ENCODE results near the gene FTCDNL1.

Gene FTCDNL1

DNA sequence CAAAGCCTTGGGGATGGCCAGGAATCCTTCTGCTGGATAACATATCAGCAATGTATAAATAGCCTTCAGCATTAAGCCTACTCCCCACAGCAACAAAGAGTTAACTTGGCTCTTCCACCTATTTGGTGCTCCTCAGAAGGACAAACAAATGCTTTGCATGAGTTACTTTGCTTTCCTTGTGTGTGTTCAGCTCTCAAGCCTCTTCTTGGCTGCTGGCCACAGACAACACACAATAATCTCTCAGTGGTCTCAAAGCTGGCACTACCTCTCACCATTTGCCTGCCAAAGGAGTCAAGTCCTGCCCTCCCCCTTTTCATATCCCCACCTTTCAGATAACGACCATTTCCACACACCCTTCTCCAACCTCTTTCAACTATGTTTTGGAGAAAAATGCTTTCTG is 17.5 kb downstream of the FTCDNL1 start:
- H3K9me3 ChIP-seq (ENCODE audit: low read depth, low read length): no peaks in the 10 kb centered on the region
- no peak for DNase-seq (ENCODE audit: low read depth, low spot score)
- H3K9ac ChIP-seq (ENCODE audit: insufficient read length): no peak overlapping the region
- H3K4me3 ChIP-seq: no peak overlapping the region
- TF ChIP-seq EZH2 (IDR thresholded peaks at IDR 0.05) (no peak), FOXP2 (optimal IDR thresholded peaks at IDR 0.05; ENCODE audit: control extremely low read depth, extremely low read length, insufficient read depth) (no peak), POLR2AphosphoS5 (IDR thresholded peaks at IDR 0.05; ENCODE audit: borderline replicate concordance, low read depth, low read length) (no peak)
- H3K36me3 ChIP-seq (ENCODE audit: insufficient read depth, low read length): no peaks in the 10 kb centered on the region
- no peak overlapping the region for H3K27ac ChIP-seq

DNA sequence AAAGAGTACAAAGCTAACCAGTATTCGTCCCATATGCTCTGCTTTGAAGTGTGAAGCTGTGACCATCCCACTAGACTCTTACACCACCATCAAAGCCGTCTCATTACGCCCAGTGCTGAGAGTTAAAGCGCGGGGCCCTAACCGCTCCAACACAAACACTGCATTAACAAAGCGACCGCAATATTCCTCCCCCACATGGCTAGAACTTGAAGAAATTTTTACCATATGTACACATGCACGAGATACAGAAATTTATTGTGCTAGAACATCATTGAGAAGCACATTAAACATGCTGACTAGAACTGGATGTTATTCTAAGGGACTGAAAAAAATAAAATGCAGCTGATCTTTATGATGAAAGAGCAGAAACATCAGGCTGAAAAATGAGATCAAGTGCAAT is 20.5 kb downstream of the FTCDNL1 start:
- Histone ChIP-seq H3K36me3 (ENCODE audit: insufficient read depth, low read length) (no peaks in the 10 kb centered on the region), H3K9me3 (ENCODE audit: low read depth, low read length) (peaks cover 3% of the 10 kb centered on the region; the same call in 1 of the 2 replicates), H3K4me3 (peak overlapping the region; percentile 67), H3K27ac (peak overlapping the region; percentile 82), H3K9ac (ENCODE audit: insufficient read length) (peak overlapping the region; percentile 19)
- no peak for TF ChIP-seq EZH2 (IDR thresholded peaks at IDR 0.05)
- TF ChIP-seq POLR2AphosphoS5 (IDR thresholded peaks at IDR 0.05; ENCODE audit: borderline replicate concordance, low read depth, low read length): no peak
- TF ChIP-seq FOXP2 (optimal IDR thresholded peaks at IDR 0.05; ENCODE audit: control extremely low read depth, extremely low read length, insufficient read depth): no peak
- DNase-seq (ENCODE audit: low read depth, low spot score): peak; percentile 62

DNA sequence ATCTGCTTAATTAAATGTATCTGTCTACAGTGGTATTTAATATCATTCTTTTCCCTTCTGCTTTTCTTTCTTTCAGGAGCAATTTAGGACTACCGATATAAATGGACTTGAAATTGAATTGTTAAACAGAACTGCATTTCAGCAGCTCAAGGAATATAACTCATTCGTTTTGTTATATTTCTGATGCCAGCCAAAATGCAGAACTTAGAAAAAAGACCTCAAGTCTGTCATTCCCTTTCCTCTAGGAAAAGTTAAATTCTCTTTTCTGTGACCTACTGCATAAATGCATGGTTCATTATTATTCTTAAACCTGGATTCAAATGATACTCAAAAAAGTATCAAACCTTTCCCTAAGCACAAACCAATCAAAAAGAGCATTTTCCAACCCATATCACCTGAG is 21.4 kb downstream of the FTCDNL1 start:
- no peak overlapping the region for H3K9ac ChIP-seq (ENCODE audit: insufficient read length)
- peaks cover 3% of the 10 kb centered on the region; the same call in 1 of the 2 replicates for H3K9me3 ChIP-seq (ENCODE audit: low read depth, low read length)
- H3K4me3 ChIP-seq: peak overlapping the region; percentile 67; the same call in 1 of the 2 replicates
- H3K36me3 ChIP-seq (ENCODE audit: insufficient read depth, low read length): no peaks in the 10 kb centered on the region
- peak overlapping the region; percentile 82; the same call in 1 of the 2 replicates for H3K27ac ChIP-seq
- no peak for TF ChIP-seq EZH2 (IDR thresholded peaks at IDR 0.05)
- no peak for TF ChIP-seq FOXP2 (optimal IDR thresholded peaks at IDR 0.05; ENCODE audit: control extremely low read depth, extremely low read length, insufficient read depth)
- TF ChIP-seq POLR2AphosphoS5 (IDR thresholded peaks at IDR 0.05; ENCODE audit: borderline replicate concordance, low read depth, low read length): no peak
- no peak for DNase-seq (ENCODE audit: low read depth, low spot score)

DNA sequence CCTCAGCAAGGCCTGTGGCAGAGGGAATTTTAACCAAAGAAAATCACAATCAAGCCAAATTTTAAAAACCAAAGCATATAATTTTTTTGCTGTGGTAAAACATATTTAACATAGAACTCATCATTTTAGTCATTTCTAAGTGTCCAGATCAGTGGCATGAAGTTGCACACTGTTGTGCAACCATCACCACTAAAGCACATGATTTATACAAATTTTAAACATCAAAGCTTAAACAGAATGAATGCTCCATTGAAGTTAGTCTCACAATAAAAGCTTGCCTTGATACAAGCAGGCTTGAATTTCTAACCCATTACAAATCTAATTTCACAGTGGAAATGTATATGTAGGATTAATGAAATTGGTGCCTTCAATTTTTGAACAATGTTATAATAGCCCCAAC is 31.2 kb downstream of the FTCDNL1 start:
- Histone ChIP-seq H3K4me3 (no peak overlapping the region), H3K27ac (no peak overlapping the region), H3K9ac (ENCODE audit: insufficient read length) (no peak overlapping the region), H3K36me3 (ENCODE audit: insufficient read depth, low read length) (no peaks in the 10 kb centered on the region), H3K9me3 (ENCODE audit: low read depth, low read length) (no peaks in the 10 kb centered on the region)
- no peak for TF ChIP-seq POLR2AphosphoS5 (IDR thresholded peaks at IDR 0.05; ENCODE audit: borderline replicate concordance, low read depth, low read length)
- no peak for TF ChIP-seq FOXP2 (optimal IDR thresholded peaks at IDR 0.05; ENCODE audit: control extremely low read depth, extremely low read length, insufficient read depth)
- no peak for TF ChIP-seq EZH2 (IDR thresholded peaks at IDR 0.05)
- no peak for DNase-seq (ENCODE audit: low read depth, low spot score)

DNA sequence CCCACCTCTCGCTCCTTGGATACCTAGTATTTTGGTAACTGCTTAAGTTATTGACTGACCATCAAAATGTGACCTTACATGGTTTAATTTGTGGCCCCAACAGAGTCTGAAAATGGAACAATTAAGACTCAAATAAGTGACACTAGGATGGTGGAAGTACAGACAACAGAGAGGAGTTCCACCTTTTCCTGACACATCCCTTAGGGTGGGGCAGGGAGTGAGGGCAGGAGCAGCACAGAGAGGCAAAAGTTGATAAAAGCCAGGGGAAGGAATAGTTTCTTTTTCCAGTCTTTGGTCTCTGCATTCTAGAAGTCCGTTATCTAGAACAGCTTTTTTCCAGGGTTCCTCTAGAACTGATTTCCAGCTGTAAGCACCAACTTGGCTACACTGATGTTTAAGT is 32.2 kb downstream of the FTCDNL1 start:
- Histone ChIP-seq H3K27ac (no peak overlapping the region), H3K9me3 (ENCODE audit: low read depth, low read length) (no peaks in the 10 kb centered on the region), H3K36me3 (ENCODE audit: insufficient read depth, low read length) (no peaks in the 10 kb centered on the region), H3K9ac (ENCODE audit: insufficient read length) (no peak overlapping the region), H3K4me3 (no peak overlapping the region)
- no peak for TF ChIP-seq EZH2 (IDR thresholded peaks at IDR 0.05)
- no peak for TF ChIP-seq POLR2AphosphoS5 (IDR thresholded peaks at IDR 0.05; ENCODE audit: borderline replicate concordance, low read depth, low read length)
- TF ChIP-seq FOXP2 (optimal IDR thresholded peaks at IDR 0.05; ENCODE audit: control extremely low read depth, extremely low read length, insufficient read depth): no peak
- no peak for DNase-seq (ENCODE audit: low read depth, low spot score)

DNA sequence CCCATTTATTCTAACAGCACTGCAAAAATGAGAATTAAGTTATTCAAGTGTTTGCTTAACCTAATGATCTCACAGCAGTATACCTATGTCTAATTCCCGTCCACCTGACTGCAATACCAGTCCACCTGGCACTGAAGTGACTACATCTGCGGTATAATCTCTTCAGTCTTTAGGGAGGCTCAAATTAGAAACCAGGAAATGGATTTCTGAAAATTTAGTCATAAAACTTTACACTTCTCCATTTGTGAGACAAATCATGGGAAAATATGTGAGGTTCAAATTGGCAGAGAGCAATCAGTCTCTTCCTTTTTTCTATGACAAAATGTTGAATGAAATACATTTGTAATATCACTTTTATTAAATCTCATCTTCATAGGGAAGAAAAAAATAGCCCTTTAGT is 33.0 kb downstream of the FTCDNL1 start:
- Histone ChIP-seq H3K4me3 (no peak overlapping the region), H3K36me3 (ENCODE audit: insufficient read depth, low read length) (no peaks in the 10 kb centered on the region), H3K9ac (ENCODE audit: insufficient read length) (no peak overlapping the region), H3K9me3 (ENCODE audit: low read depth, low read length) (no peaks in the 10 kb centered on the region), H3K27ac (no peak overlapping the region)
- no peak for TF ChIP-seq EZH2 (IDR thresholded peaks at IDR 0.05)
- TF ChIP-seq FOXP2 (optimal IDR thresholded peaks at IDR 0.05; ENCODE audit: control extremely low read depth, extremely low read length, insufficient read depth): no peak
- no peak for TF ChIP-seq POLR2AphosphoS5 (IDR thresholded peaks at IDR 0.05; ENCODE audit: borderline replicate concordance, low read depth, low read length)
- DNase-seq (ENCODE audit: low read depth, low spot score): no peak

DNA sequence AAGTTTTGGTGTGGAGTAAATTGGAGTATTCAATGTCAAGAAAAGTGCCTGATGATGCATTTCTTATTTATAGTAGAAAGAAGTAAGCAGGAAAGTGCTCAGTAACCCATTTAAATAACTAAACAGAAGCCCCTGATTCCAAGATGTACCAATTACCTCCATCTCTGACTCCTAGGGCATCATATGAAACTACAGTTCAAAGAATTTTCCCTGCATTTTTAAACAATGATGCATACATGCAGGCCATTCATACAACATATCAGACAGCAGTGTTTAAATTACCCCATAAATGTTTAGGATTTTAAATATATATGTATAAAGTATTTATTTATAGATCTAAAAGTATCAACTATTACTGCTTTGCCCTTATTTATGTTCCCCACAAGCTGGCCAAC is 36.2 kb downstream of the FTCDNL1 start:
- Histone ChIP-seq H3K9me3 (ENCODE audit: low read depth, low read length) (no peaks in the 10 kb centered on the region), H3K27ac (no peak overlapping the region), H3K9ac (ENCODE audit: insufficient read length) (no peak overlapping the region), H3K36me3 (ENCODE audit: insufficient read depth, low read length) (no peaks in the 10 kb centered on the region), H3K4me3 (no peak overlapping the region)
- no peak for DNase-seq (ENCODE audit: low read depth, low spot score)
- no peak for TF ChIP-seq POLR2AphosphoS5 (IDR thresholded peaks at IDR 0.05; ENCODE audit: borderline replicate concordance, low read depth, low read length)

DNA sequence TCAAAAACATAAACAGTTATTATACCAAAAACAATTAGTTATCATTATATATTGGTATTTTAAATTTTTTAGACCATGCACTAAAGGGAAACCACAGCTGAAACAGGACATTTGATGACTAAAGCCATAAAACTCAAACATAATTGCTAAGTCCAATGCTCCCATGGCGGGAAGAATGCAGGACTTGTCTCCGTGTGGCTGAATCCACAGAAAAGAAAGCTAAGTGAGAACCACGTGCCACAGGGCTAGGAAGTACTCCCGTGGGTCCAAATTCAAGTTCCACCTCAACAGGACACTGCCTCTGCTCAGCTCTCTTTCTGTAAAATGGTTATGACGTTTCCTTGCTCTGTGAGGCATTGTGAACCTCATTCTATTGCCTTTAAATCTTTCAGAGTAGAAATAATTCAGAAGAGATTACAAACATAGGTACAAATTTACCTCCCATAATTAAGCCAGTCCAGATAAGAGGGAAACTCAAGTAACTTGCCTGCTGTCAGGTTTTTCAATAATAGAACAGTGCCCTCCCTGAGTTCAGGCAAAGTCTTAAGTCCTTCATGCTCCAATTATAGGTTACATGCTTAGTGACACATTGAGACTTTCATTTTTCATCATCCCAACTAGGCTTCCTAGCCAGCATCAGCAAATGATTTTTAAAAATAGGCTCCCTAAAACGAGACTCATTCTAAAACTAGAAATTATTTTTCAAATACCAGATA is 36.7 kb downstream of the FTCDNL1 start:
- Histone ChIP-seq H3K9ac (ENCODE audit: insufficient read length) (no peak overlapping the region), H3K27ac (no peak overlapping the region), H3K36me3 (ENCODE audit: insufficient read depth, low read length) (no peaks in the 10 kb centered on the region), H3K4me3 (no peak overlapping the region), H3K9me3 (ENCODE audit: low read depth, low read length) (no peaks in the 10 kb centered on the region)
- TF ChIP-seq FOXP2 (optimal IDR thresholded peaks at IDR 0.05; ENCODE audit: control extremely low read depth, extremely low read length, insufficient read depth) (no peak), EZH2 (IDR thresholded peaks at IDR 0.05) (no peak), POLR2AphosphoS5 (IDR thresholded peaks at IDR 0.05; ENCODE audit: borderline replicate concordance, low read depth, low read length) (no peak)
- DNase-seq (ENCODE audit: low read depth, low spot score): no peak

DNA sequence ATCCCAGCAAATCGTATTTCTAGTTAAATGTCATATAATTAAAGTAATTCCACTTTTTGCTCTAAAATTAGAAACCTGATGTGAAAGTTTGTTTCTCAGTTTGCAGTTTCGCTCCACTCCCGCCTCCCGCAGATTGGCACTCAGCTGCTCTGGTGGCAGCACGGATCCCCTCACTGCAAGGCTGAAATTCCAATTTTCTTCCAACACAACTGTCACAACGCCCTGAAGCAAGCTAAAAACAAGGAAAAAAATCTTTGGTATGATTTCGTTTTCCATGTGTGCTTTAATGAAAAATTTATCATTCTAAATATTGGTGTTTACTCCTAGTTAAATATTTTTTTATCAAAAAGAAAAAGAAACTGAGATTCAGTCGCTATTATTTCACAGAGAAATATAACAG is 38.5 kb downstream of the FTCDNL1 start:
- no peak for DNase-seq (ENCODE audit: low read depth, low spot score)
- no peak for TF ChIP-seq EZH2 (IDR thresholded peaks at IDR 0.05)
- no peak for TF ChIP-seq FOXP2 (optimal IDR thresholded peaks at IDR 0.05; ENCODE audit: control extremely low read depth, extremely low read length, insufficient read depth)
- no peak for TF ChIP-seq POLR2AphosphoS5 (IDR thresholded peaks at IDR 0.05; ENCODE audit: borderline replicate concordance, low read depth, low read length)
- no peak overlapping the region for H3K9ac ChIP-seq (ENCODE audit: insufficient read length)
- H3K36me3 ChIP-seq (ENCODE audit: insufficient read depth, low read length): no peaks in the 10 kb centered on the region
- no peaks in the 10 kb centered on the region for H3K9me3 ChIP-seq (ENCODE audit: low read depth, low read length)
- no peak overlapping the region for H3K4me3 ChIP-seq
- H3K27ac ChIP-seq: no peak overlapping the region
